ENCODE results near the gene NRXN3. TPM values are rescaled to one million over a fixed set of nuclear protein-coding genes. Genes with fewer than 3 reads are reported as not detected.

Gene NRXN3
- total and polyA plus RNA-seq, 11 donors = 0.19 to 2.2 (median 1.1) TPM

DNA sequence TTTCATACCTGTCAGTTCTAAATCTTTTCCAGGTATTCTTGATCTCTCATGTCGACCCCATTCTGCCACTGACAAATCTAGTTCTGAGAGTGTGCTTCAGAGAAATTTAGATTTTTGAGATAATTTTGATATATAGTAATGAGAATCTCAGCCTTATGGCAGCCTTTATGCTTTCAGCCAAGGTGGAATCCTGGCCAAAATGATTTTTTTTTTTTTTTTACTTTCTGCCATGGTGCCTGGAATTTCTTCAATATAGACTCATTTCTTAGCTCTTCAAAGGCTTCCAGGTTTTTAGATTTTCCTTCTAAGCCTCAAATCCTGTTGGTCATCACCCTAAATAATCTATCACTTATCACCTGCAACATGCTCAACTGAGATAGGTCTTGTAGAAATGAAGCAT is 926.6 kb downstream of the NRXN3 start:
- no peaks in the 10 kb centered on the region for H3K9me3 ChIP-seq
- H3K4me3 ChIP-seq = no peak overlapping the region
- DNase-seq (no peak), ATAC-seq (no peak)
- H3K4me1 ChIP-seq = no peaks in the 10 kb centered on the region
- WGBS, 4 donors = 78 to 82% (median 80%) methylated on average over 1 of the region's 1 CpG
- no peak overlapping the region for H3K27ac ChIP-seq
- no peaks in the 10 kb centered on the region for H3K27me3 ChIP-seq
- no peak for TF ChIP-seq POLR2A (IDR thresholded peaks at IDR 0.05)
- no peak for TF ChIP-seq CTCF (IDR thresholded peaks at IDR 0.05)
- intact Hi-C loops (cut with DNase I) = no loop called here
- no peaks in the 10 kb centered on the region for H3K36me3 ChIP-seq

DNA sequence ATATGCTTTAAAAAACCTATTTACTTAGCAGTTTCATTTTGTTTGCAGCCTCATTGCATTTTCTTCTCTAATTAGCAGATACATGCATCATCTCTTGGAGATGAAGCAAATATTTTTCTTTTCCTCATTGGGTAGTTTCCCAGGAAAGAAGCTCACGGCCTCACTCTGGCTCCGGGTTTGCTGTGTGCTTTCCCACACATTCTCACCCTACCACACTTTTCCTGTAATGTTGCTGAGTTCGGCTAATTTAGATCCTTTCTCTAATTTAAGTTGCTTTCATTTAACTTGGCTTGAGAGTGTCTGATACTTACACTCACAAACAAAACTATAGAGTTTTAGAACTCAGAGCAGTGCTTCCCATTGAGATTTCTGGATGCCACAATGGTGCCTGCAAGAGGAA is 928.2 kb downstream of the NRXN3 start:
- no peak overlapping the region for H3K4me3 ChIP-seq
- no peak for ATAC-seq
- no peaks in the 10 kb centered on the region for H3K4me1 ChIP-seq
- H3K36me3 ChIP-seq = no peaks in the 10 kb centered on the region
- no peaks in the 10 kb centered on the region for H3K27me3 ChIP-seq
- no peak for DNase-seq
- H3K9me3 ChIP-seq = no peaks in the 10 kb centered on the region
- intact Hi-C loops (cut with DNase I) = no loop called here
- 49 to 65% (median 59%) methylated on average over 3 of the region's 3 CpGs for WGBS, 4 donors
- no peak for TF ChIP-seq POLR2A (IDR thresholded peaks at IDR 0.05)
- TF ChIP-seq CTCF (IDR thresholded peaks at IDR 0.05) = no peak
- no peak overlapping the region for H3K27ac ChIP-seq

DNA sequence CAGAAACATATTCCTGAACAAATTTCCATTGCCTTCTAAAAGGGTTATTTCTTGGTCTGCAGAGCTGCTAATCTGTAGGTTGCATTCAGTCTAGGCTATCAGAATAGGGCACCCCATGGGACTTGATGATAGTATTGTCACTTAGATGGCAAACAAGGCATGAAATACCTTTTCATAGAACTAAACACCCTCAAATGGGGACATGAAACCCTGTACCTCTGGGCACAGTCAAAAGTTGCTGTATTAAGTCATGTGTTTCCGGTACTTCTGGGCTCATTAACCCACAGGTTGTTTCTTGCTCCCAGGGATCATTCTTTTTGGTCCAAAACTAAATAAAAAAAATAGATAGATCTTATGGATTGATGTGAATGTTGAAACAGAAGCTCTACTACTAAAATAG is 930.4 kb downstream of the NRXN3 start:
- no peak for DNase-seq
- no peak for ATAC-seq
- WGBS, 4 donors = 87 to 97% (median 92%) methylated on average over 1 of the region's 1 CpG
- no peaks in the 10 kb centered on the region for H3K27me3 ChIP-seq
- no peak overlapping the region for H3K27ac ChIP-seq
- no peaks in the 10 kb centered on the region for H3K36me3 ChIP-seq
- intact Hi-C loops (cut with DNase I) = no loop called here
- no peaks in the 10 kb centered on the region for H3K9me3 ChIP-seq
- no peak overlapping the region for H3K4me3 ChIP-seq
- TF ChIP-seq POLR2A (IDR thresholded peaks at IDR 0.05) (no peak), CTCF (IDR thresholded peaks at IDR 0.05) (no peak)
- no peaks in the 10 kb centered on the region for H3K4me1 ChIP-seq

- intact Hi-C loops (cut with DNase I) = no loop called here
- H3K27ac ChIP-seq = no peak overlapping the region
- H3K36me3 ChIP-seq = no peaks in the 10 kb centered on the region
- TF ChIP-seq POLR2A (IDR thresholded peaks at IDR 0.05) = no peak
- no peak for TF ChIP-seq CTCF (IDR thresholded peaks at IDR 0.05)
- ATAC-seq (no peak), DNase-seq (no peak)
- no peaks in the 10 kb centered on the region for H3K9me3 ChIP-seq
- H3K4me3 ChIP-seq = no peak overlapping the region
- no peaks in the 10 kb centered on the region for H3K27me3 ChIP-seq
- no peaks in the 10 kb centered on the region for H3K4me1 ChIP-seq
- 71 to 81% (median 75%) methylated on average over 6 of the region's 6 CpGs for WGBS, 4 donors
These were observed 931.2 kb downstream of the NRXN3 start for GRCh38 chr14:79101388-79101787.

Data from heart left ventricle (tissue), 16 donors.